Stimulated activated CD4-positive, alpha-beta T cell treated with anti-CD3 and anti-CD28 coated beads, Interleukin-1b, Interleukin-23, amount 100 ng/mL, for 4 hours (primary cell): ENCODE data around the gene PTCH2.

ENCODE experiments used
- DNase-seq, 2 donors: peaks; one replicate each; pipeline ENCODE4 v3.0.0-alpha.2; 2020; ENCODE audit warnings: low read depth in 2 of 2

PTCH2 gene

GRCh38 chr1:44784094-44785028 is 58.7 kb downstream of the PTCH2 start:
- peak in 1 of 2 donors; percentile 34 for DNase-seq

- no peak for DNase-seq
Measured at GRCh38 chr1:44783697-44784093, 59.4 kb downstream of the PTCH2 start.

GRCh38 chr1:44780583-44781121 is 62.4 kb downstream of the PTCH2 start:
- no peak for DNase-seq

GRCh38 chr1:44778705-44779576 is 64.1 kb downstream of the PTCH2 start:
- no peak for DNase-seq

GRCh38 chr1:44777969-44778635 is 65.0 kb downstream of the PTCH2 start:
- no peak for DNase-seq

- DNase-seq, result no peak
Measured at GRCh38 chr1:44777547-44777946, 65.5 kb downstream of the PTCH2 start.

GRCh38 chr1:44776730-44777068 is 66.4 kb downstream of the PTCH2 start:
- no peak for DNase-seq

GRCh38 chr1:44775930-44776729 is 66.9 kb downstream of the PTCH2 start:
- DNase-seq, result peak in 1 of 2 donors; percentile 28

- peak; percentile 76 to 87 for DNase-seq
Measured at GRCh38 chr1:44775078-44775929, 67.7 kb downstream of the PTCH2 start, which contains the start of gene RPS8. Gene RPS8 (plus strand): TSS chr1:44775540. CDS start chr1:44775597, 57 bp downstream.
